LoVo (cell line): Measurements from ENCODE around the gene KHSRP.

Experiments used
- DNase-seq: peaks from one replicate; pipeline ENCODE4 v3.0.0-alpha.2; 2016; ENCODE audit warnings: low spot score

Gene KHSRP

DNA sequence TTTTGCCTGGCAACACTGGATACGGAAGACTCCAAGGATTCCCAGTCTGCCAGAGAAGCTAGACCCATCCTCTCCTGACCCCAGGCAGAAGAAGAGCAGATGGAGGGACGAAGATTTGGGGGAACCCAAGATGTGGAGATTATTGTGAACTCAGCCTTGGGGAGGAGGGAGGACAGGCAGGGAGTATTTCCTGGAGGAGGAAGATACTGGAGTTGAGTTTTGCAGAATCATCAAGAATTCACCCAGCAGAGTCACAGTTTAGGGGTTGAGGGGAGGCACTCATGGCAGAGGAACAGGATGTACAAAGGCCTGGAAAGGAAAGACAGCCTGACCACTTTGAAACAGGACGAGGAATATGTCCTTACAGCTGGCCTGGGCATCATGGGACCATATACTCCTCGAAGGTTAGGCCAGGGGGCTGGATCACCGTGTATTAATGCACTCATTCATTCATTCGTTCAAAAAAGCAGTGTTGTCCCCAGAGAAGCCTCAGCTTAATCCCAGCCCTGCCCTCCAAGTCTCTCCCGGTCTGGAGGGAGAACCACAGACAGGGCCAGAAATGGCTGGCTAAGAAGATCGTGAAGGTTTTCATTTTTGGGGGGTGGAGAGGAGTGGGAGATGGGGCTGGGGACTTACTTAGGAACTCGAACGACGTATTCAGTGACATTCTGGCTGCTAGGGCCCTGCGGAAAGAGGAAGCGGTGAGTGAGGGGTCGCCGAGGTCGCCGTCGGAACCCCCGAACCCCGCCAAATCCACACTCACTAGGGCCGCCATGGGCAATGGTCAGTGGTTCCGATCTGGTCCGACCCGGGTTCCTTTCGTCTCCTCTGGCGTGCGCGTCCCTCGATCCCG is 32.2 kb downstream of the KHSRP start:
- DNase-seq = no peak

DNA sequence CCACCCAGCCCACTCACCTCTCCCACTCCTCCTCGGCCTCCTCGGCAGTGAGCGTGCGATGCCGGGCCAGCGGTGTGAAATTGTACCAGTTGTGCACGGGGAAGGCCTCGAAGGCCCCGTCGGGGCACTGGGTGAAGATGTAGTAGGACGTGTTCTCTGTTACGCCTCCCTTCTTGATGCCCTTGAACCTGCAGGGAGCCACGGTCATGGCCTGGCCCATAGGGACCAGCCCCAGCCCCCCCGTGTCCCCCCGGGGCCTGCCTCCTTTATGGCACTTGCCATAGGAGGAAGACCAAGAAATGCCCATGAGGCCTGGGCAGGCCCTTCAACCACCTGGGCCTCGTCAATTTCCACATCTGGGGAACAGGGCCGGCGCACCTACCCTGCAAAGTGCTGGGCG is 37.2 kb downstream of the KHSRP start:
- no peak for DNase-seq

DNA sequence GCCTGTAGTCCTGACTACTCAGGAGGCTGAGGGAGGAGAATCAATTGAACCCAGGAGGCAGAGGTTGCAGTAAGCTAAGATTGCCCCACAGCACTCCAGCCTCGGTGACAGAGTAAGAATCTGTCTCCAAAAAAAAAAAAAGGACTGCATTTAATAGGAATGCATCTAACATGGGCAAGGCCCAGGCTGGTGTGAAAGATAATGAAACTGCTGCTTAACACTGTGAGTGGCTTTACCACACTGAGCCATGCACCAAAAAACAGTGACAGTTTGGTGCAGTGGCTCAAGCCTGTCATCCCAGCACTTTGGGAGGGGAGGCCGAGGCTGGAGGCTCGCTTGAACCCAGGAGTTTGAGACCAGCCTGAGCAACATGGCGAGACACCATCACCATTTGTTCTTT is 40.2 kb downstream of the KHSRP start:
- DNase-seq = no peak

DNA sequence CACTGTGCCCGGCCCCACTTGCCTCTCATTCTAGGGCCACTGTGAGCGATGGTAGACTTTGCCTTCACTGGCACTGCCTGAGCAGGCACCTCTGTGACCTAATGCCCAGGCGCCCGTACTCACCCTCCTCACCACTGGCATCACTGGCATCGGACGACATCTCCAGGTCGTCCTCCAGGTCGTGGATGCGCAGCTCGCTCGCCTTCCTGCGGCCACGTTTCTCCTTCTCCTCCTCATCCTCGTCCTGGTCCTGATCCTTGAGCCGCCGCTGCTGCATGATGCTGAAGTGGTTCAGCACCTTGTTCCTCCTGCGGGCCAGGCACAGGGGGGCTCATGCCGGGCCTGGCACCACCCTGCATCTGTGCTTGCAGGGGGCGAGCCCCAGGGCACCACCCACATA is 41.4 kb downstream of the KHSRP start:
- no peak for DNase-seq

DNA sequence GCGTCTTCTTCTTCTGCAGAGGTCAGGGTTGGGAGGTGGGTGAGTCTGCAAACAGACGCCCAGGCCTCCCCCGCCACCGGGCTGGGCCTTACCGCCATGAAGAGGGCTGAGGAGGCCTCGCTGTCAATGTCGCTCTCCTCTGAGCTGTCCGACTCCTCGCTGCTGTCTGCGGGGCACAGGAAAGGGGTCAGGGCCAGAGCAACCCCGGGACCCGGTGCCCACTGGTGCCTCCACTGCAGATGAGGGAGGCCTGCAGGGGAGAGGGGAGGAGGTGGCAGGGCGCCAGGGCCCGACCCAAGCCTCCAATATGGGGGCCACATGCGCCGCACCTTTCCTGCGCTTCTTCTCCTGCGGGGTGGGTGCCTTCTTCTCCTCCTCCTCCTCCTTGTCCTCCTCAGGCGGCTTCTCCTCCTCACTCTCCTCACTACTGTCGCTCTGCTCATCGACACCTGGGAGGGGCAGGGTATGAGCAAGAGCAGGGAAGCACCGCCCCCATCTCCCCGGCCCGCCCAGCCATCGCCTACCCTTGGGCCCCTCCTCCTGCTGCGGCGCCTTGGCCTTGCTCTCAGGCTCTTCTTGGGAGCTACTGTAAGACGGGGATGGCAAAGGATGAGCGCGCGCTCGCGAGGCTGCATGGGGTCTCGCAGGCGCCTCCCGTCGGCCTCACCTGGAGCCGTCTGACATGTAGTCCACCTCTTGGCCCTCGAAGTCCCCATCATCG is 43.4 kb downstream of the KHSRP start:
- no peak for DNase-seq

DNA sequence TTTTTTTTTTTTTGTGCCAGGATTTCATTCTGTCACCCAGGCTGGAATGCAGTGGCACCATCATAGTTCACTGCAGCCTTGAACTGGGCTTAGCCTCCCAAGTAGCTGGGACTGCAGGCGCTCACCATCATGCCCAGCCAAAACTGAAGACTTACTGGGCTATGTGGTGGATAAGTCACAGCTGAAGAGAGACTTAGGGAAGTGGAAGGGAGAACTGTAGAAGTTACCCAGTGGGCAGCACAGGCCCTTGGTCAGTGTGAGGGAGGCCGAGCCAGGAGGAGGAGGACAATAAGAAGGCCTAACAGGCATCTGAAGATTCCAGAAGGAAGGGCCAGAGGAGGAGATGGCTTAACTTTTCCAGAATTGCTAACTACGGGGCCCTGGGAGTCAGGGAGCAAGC is 44.9 kb downstream of the KHSRP start:
- DNase-seq = no peak

DNA sequence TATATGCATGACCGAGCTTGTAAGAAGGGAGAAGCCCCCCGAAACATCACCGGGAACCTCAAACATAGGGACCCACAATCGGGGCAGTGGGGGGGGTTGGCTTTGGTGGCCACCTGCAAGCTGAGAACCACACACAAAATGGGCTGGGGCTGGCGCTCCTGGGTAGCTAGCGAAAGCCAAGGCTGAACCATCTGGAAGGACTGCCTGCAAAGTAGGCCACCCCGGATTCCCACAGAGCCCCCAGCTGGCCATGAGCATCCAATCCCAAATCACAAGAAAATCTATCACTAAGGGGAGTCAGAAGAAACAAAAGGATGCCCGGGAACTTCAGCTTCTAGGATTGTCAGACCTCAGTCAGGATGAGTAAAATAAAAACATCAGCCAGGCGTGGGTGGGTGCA is 46.1 kb downstream of the KHSRP start:
- DNase-seq = no peak

DNA sequence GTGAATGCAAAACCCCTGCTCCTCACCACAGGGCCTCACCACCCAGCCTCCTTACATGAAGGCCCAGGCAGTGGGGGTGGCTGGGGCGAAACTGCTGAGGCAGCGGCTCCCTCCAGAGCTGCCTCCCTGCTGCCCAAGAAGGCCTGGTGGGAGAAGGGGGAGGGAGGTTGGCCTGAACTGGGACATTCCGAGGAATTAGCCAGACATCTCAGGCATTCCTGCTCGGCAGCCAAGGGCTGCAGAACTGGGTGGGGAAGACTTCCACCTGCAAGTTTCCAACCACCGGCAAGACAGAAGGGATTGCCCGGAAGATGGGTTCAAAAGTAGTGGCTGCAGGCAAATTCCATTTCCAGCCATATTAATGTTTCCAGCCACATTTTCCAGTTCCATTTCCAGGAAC is 46.6 kb downstream of the KHSRP start:
- DNase-seq = no peak

DNA sequence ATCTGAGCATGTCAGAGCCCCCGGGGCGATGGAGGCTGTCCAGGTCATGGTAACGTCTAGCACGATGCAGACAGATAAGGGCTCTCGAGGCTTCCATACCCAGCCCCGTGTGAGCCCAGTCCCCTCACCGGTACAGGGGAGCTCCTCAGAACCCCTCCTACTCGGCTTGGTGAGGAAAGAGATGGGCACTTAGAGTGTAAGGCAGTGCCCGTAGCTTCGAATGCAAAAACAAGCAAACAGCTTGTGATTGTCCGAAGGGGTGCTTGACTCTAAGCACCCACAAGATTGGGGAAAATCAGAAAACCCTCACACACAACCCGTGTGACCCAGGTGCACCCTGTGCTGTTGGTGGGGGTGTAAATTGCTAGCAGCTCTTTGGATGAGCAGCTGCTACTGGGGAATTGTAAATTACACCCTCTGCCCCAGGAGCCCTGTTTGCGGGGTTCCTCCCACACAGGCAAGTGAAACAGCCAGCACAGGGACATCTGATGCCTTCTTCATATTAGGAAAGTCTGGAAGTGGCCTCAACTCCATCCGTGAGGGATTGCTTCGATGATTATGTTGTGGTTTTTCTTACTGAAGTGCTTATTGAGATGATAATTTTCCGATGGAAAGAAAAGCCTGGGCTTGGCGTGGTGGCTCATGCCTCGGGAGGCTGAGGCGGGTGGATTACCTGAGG is 48.0 kb downstream of the KHSRP start:
- DNase-seq = no peak

DNA sequence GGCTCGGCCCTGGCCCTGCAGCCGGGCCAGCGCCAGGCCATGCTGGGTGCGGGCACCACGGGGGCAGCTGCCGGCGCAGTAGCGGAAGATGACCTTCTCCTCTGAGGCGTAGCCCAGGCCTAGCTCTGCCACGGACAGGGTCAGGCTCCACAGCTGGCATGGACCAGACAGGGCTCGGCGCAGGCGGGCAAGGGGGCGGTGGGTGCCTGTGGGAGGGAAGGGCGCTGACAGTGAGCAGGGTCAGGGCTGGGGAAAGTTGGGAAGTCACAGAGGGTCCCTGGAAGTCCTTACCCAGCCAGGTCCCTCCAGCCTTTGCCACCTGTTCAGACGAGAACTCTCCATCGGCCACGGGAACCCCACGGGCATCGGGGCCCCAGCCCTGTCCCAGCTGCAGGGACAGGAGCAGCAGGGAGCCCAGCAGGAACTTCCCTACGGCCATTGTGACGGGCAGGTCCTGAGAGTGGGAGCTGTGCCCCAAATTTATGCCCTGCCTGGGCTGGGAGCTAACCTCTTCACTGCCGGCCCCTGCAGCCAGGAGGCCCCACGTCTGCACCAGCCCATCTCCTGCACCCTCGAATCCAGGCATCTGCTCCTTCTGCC is 49.1 kb downstream of the KHSRP start, which contains the start of gene PSPN:
Gene PSPN, minus strand, starts transcription at position 523 of the 600 bp plus-strand sequence. Its CDS starts 84 bp downstream, at position 439.
- no peak for DNase-seq

DNA sequence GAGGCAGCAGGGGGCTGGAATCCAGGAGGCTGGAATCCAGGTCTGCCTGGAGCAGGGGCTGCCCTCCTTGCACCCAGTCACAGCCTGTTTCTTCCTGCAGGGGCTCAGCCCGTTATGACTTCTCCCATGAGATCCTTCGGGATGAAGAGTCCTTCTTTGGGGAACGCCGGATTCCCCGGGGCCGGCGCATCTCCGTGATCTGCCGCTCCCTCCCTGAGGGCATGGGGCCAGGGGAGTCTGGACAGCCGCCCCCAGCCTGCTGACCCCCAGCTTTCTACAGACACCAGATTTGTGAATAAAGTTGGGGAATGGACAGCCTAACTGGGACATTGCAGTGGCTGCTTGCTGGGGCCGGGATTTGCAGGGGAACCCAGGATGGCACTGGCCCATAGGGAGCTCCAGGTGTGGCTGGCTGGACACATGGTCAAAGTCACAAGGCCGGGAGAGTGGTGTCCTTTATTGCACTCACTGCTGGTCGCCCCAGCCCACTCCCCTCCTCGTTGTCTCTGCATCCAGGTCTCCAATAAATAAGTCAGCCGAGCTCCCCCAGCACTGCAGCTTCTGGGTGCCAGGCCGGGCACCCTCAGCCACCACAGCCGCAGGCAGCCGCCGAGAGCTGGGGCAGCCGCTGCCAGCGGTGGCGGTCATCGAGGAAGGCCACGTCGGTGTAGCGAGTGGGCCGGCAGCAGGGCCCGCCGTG is 49.8 kb downstream of the KHSRP start:
- DNase-seq = no peak

DNA sequence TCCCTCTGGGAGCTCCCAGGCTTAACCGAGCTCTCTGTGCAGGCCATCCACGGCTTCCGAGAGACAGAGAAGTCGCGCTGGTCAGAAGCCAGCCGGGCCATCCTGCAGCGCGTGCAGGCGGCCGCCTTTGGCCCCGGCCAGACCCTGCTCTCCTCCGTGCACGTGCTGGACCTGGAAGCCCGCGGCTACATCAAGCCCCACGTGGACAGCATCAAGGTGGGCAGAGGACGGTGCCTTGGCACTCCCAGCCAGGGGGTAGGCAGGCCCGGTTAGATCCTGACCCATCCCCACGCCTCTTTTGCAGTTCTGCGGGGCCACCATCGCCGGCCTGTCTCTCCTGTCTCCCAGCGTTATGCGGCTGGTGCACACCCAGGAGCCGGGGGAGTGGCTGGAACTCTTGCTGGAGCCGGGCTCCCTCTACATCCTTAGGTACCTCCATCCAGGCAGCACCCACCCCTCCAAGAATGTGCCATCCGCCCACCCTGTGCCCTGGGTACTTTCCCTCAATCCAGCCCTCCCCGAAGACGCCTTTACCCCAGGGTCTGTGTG is 50.4 kb downstream of the KHSRP start:
- no peak for DNase-seq

DNA sequence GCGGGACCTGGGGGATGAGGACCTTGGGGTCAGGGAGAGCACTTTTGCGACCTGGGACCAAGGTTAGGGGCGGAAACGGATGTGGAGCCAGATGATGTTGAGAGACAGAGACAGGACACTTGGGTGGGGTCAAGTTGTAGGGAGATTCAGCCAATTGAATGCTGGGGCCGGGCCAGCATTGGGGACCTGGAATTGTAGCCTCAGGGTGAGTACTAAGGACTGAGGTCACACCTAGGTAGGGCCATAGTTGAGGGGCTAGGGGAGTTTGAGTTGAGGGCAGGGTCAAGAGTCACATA is 50.9 kb downstream of the KHSRP start:
- no peak for DNase-seq

DNA sequence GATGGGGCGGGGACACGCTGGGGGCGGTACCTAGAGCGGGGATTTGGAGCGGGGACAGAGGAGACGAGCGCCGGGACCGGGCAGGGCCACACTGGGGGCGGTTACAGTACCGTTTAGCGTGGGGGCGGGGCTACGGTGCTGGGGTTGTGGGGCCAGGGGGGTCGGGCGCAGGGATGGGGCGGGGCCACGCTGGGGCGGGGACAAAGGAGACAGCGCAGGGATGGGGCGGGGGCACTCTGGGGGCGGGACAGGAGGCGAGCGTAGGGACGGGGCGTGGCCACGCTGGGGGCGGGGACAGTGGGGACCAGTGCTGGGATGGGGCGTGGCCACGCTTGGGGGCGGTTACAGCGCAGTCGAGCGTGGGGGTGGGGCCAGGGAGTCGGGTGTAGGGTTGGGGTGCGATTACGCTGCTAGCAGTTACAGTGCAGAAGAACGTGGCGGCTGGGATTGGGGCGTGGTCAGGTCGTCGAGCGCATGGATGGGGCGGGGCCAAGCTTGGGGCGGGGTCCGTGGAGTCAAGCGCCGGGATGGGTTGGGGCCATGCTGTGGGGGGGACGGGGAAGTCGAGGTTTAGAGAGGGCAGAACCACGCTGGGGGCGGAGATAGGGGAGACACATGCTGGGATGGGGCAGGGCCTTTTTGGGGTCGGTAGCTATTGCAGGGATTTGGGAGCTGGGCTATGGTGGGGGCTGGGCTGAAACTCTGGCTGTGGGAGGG is 51.4 kb downstream of the KHSRP start:
- DNase-seq = peak; percentile 98

DNA sequence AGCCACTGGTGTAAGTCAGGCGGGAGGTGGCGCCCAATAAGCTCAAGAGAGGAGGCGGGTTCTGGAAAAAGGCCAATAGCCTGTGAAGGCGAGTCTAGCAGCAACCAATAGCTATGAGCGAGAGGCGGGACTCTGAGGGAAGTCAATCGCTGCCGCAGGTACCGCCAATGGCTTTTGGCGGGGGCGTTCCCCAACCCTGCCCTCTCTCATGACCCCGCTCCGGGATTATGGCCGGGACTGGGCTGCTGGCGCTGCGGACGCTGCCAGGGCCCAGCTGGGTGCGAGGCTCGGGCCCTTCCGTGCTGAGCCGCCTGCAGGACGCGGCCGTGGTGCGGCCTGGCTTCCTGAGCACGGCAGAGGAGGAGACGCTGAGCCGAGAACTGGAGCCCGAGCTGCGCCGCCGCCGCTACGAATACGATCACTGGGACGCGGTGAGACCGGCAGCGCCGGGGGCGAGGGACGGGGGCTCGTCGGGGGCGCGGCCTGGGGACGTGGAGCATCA is 52.0 kb downstream of the KHSRP start, which contains the start of gene ALKBH7:
Gene ALKBH7, plus strand, starts transcription at position 201 of the 502 bp plus-strand sequence. Its CDS starts 27 bp downstream, at position 228.
- peak; percentile 100 for DNase-seq

DNA sequence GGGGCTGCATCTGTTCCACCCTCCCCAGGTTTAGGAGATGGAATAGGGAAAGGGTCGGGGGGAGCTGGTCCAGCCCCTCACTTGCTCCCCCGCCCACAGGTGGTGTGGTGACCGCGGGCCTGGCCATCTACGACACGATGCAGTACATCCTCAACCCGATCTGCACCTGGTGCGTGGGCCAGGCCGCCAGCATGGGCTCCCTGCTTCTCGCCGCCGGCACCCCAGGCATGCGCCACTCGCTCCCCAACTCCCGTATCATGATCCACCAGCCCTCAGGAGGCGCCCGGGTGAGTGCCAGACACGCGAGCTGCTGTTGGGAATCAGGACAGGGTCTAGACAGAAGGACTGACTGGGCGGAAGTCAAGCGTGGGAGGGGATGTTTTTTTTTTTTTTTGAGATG is 60.3 kb downstream of the KHSRP start:
- no peak for DNase-seq
